Measurements from ENCODE around the gene NUCKS1. TPM values are rescaled to one million over a fixed set of nuclear protein-coding genes. Genes with fewer than 3 reads are reported as not detected.

The NUCKS1 gene
- total RNA-seq, 1 experiment from 2014 or later = 237 TPM

DNA sequence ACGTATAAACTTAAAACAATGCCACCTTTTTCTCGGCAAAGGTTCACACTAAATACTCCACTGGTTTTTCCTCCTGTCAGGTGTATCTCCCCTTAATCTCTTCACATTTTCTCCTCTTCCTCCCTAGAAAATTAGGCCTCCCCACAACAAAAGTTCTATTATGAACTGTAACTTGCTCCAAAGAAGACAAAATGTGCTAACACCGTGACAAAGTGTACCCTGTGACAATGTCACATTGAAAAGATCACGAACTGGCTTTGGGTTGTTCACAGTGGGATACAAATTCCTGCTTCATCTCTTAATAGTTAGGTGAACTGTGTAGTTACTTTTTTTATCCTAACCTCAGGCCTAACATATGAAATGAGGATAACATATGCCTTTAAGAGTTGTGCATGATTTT, 6.0 kb downstream of the NUCKS1 start:
- peaks cover 97% of the 10 kb centered on the region for H3K79me2 ChIP-seq (ENCODE audit: insufficient read depth, low read length)
- H3K4me1 ChIP-seq (ENCODE audit: control insufficient read depth in 1 of 2, insufficient read depth in 2 of 2, low read length in 2 of 2) = peaks cover 15 to 27% of the 10 kb centered on the region in 2 experiments
- H3K9me3 ChIP-seq (ENCODE audit: control insufficient read depth in 1 of 2, insufficient read depth in 1 of 2, low read depth in 1 of 2, low read length in 2 of 2) = no peaks in the 10 kb centered on the region
- no peaks in the 10 kb centered on the region for H3K27me3 ChIP-seq (ENCODE audit: insufficient read depth, low read length)
- no TSS peak for BruUV-seq (replicated peaks)
- no peak overlapping the region for H3K4me3 ChIP-seq (replicated peaks in 1 of 2; ENCODE audit: low read depth in 1 of 2, low read length in 2 of 2)
- H3K27ac ChIP-seq (ENCODE audit: low read depth, low read length) = no peak overlapping the region
- ChIA-PET CTCF (no interaction called here), RAD21 (ENCODE audit: low non-redundant PET in 1 of 2, low total read pairs in 2 of 2, uncharacterized antibody in 2 of 2, unreplicated experiment in 2 of 2) (no interaction called here), POLR2A (no interaction called here)
- ATAC-seq (no peak), DNase-seq (ENCODE audit: low read depth, low spot score) (no peak)
- intact Hi-C loops (cut with micrococcal nuclease) = no loop called here
- H3K9ac ChIP-seq (ENCODE audit: low read length) = no peak overlapping the region
- H3K9me2 ChIP-seq (ENCODE audit: insufficient read depth) = no peaks in the 10 kb centered on the region
- no peak overlapping the region for H3K4me2 ChIP-seq (ENCODE audit: low read length)
- no peak overlapping the region for H2AFZ ChIP-seq (ENCODE audit: low read depth, low read length, poor library complexity, severe bottlenecking)
- TF ChIP-seq, protein P1, sequence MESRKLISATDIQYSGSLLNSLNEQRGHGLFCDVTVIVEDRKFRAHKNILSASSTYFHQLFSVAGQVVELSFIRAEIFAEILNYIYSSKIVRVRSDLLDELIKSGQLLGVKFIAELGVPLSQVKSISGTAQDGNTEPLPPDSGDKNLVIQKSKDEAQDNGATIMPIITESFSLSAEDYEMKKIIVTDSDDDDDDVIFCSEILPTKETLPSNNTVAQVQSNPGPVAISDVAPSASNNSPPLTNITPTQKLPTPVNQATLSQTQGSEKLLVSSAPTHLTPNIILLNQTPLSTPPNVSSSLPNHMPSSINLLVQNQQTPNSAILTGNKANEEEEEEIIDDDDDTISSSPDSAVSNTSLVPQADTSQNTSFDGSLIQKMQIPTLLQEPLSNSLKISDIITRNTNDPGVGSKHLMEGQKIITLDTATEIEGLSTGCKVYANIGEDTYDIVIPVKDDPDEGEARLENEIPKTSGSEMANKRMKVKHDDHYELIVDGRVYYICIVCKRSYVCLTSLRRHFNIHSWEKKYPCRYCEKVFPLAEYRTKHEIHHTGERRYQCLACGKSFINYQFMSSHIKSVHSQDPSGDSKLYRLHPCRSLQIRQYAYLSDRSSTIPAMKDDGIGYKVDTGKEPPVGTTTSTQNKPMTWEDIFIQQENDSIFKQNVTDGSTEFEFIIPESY (IDR thresholded peaks at IDR 0.05; ENCODE audit: extremely low read depth, insufficient replicate concordance, low read length) = no peak
- H4K20me1 ChIP-seq (ENCODE audit: insufficient read depth) = peaks cover 24% of the 10 kb centered on the region; the same call in 1 of the 2 replicates
- H3K36me3 ChIP-seq (ENCODE audit: control insufficient read depth in 1 of 2, insufficient read depth in 2 of 2, low read length in 2 of 2) = peaks cover 0 to 4% of the 10 kb centered on the region in 2 experiments; a peak in 1 of 4 replicates

DNA sequence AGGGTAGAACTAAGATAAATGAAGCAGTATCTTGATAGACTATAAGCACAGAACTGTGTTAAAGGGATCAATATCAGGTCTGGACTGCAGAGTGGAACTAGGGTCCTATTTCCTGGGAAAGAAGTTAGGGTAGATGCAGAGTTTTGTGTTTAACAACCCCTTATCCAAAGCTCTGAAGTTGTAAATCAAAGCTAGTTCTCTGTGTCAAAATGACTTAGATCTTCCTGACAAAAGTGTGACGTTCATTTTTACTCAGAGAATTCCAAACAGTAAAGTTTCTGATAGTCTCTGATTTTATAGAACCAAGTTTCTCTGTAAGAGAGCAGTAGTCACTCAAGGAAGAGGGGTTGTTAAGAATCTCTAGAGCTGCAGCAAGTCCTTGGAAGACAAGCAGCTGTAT, 8.3 kb downstream of the NUCKS1 start:
- Histone ChIP-seq H4K20me1 (ENCODE audit: insufficient read depth) (0 out of 2 replicates have a peak, but pooled peaks cover 4% of the 10 kb centered on the region), H3K36me3 (ENCODE audit: control insufficient read depth in 1 of 2, insufficient read depth in 2 of 2, low read length in 2 of 2) (no peaks in the 10 kb centered on the region; a peak in 1 of 4 replicates), H3K79me2 (ENCODE audit: insufficient read depth, low read length) (peaks cover 97% of the 10 kb centered on the region), H3K9me2 (ENCODE audit: insufficient read depth) (no peaks in the 10 kb centered on the region), H2AFZ (ENCODE audit: low read depth, low read length, poor library complexity, severe bottlenecking) (no peak overlapping the region), H3K4me3 (replicated peaks in 1 of 2; ENCODE audit: low read depth in 1 of 2, low read length in 2 of 2) (no peak overlapping the region), H3K27me3 (ENCODE audit: insufficient read depth, low read length) (no peaks in the 10 kb centered on the region), H3K9me3 (ENCODE audit: control insufficient read depth in 1 of 2, insufficient read depth in 1 of 2, low read depth in 1 of 2, low read length in 2 of 2) (no peaks in the 10 kb centered on the region), H3K9ac (ENCODE audit: low read length) (no peak overlapping the region), H3K27ac (ENCODE audit: low read depth, low read length) (no peak overlapping the region), H3K4me2 (ENCODE audit: low read length) (no peak overlapping the region), H3K4me1 (ENCODE audit: control insufficient read depth in 1 of 2, insufficient read depth in 2 of 2, low read length in 2 of 2) (peaks cover 11 to 15% of the 10 kb centered on the region in 2 experiments; a peak in 3 of 4 replicates)
- ChIA-PET POLR2A (interaction anchor here (0.6 kb wide), 1 partner anchor 381 kb away, joined by 4 read pairs; no protein-coding TSS in a partner anchor), RAD21 (ENCODE audit: low non-redundant PET in 1 of 2, low total read pairs in 2 of 2, uncharacterized antibody in 2 of 2, unreplicated experiment in 2 of 2) (no interaction called here), CTCF (no interaction called here)
- BruUV-seq (replicated peaks) = no TSS peak
- ATAC-seq (no peak), DNase-seq (ENCODE audit: low read depth, low spot score) (no peak)
- intact Hi-C loops (cut with micrococcal nuclease) = no loop called here
- TF ChIP-seq SIN3A (IDR thresholded peaks at IDR 0.05; ENCODE audit: low read depth) = no peak
- no peak for TF ChIP-seq SP1 (IDR thresholded peaks at IDR 0.05; ENCODE audit: low read depth)
- TF ChIP-seq, protein P2, sequence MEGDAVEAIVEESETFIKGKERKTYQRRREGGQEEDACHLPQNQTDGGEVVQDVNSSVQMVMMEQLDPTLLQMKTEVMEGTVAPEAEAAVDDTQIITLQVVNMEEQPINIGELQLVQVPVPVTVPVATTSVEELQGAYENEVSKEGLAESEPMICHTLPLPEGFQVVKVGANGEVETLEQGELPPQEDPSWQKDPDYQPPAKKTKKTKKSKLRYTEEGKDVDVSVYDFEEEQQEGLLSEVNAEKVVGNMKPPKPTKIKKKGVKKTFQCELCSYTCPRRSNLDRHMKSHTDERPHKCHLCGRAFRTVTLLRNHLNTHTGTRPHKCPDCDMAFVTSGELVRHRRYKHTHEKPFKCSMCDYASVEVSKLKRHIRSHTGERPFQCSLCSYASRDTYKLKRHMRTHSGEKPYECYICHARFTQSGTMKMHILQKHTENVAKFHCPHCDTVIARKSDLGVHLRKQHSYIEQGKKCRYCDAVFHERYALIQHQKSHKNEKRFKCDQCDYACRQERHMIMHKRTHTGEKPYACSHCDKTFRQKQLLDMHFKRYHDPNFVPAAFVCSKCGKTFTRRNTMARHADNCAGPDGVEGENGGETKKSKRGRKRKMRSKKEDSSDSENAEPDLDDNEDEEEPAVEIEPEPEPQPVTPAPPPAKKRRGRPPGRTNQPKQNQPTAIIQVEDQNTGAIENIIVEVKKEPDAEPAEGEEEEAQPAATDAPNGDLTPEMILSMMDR (IDR thresholded peaks at IDR 0.05 in 2 of 3, conservative IDR thresholded peaks at IDR 0.05 in 1 of 3; ENCODE audit: borderline replicate concordance in 1 of 3, insufficient read depth in 1 of 3, low read depth in 2 of 3, low read length in 2 of 3) = no peak
- TF ChIP-seq ZNF274 (IDR thresholded peaks at IDR 0.05; ENCODE audit: low read depth, low read length) = no peak
- TF ChIP-seq ZFX (IDR thresholded peaks at IDR 0.05) = no peak
- no peak for TF ChIP-seq ELF1 (IDR thresholded peaks at IDR 0.05; ENCODE audit: borderline replicate concordance, low read depth)
- TF ChIP-seq TCF7L2 (IDR thresholded peaks at IDR 0.05; ENCODE audit: borderline replicate concordance, extremely low read depth, insufficient read depth, insufficient read length) = no peak
- TF ChIP-seq, protein P3, sequence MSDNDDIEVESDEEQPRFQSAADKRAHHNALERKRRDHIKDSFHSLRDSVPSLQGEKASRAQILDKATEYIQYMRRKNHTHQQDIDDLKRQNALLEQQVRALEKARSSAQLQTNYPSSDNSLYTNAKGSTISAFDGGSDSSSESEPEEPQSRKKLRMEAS (IDR thresholded peaks at IDR 0.05) = no peak
- no peak for TF ChIP-seq CEBPB (IDR thresholded peaks at IDR 0.05; ENCODE audit: low read depth)
- no peak for TF ChIP-seq YY1 (IDR thresholded peaks at IDR 0.05; ENCODE audit: extremely low read depth, insufficient replicate concordance, low read depth, low read length)
- TF ChIP-seq FOSL1 (IDR thresholded peaks at IDR 0.05; ENCODE audit: low read depth) = no peak
- TF ChIP-seq RAD21 (IDR thresholded peaks at IDR 0.05; ENCODE audit: low read depth) = no peak
- no peak for TF ChIP-seq CBX3 (IDR thresholded peaks at IDR 0.05; ENCODE audit: low read depth)
- TF ChIP-seq POLR2AphosphoS5 (IDR thresholded peaks at IDR 0.05; ENCODE audit: low read depth, low read length) = no peak
- no peak for TF ChIP-seq JUND (IDR thresholded peaks at IDR 0.05)
- no peak for TF ChIP-seq SRF (IDR thresholded peaks at IDR 0.05; ENCODE audit: low read depth)
- no peak for TF ChIP-seq EZH2phosphoT487 (IDR thresholded peaks at IDR 0.05; ENCODE audit: borderline replicate concordance)
- TF ChIP-seq POLR2A (IDR thresholded peaks at IDR 0.05; ENCODE audit: borderline replicate concordance, extremely low read depth, insufficient read depth, insufficient read length) = no peak
